GM23338 (cell line): ENCODE data around the gene RAP2A. TPM values are rescaled to one million over a fixed set of nuclear protein-coding genes. Genes with fewer than 3 reads are reported as not detected.

Source experiments
- ATAC-seq: fragments of 200-7000 bp; cut with Tn5 transposase; 3 replicates; pipeline ENCODE4 v1.9.1; 2020
- DNase-seq: peaks from one replicate; pipeline ENCODE4 v3.0.0-alpha.2; 2015; ENCODE audit warnings: low spot score
- H2AFZ ChIP-seq: fragments of 200-600 bp; sonication (generic); 2 replicates; pipeline ENCODE4 v1.8.0; 2016; ENCODE audit warnings: antibody characterized with exemption, mild to moderate bottlenecking, moderate library complexity
- H3F3A ChIP-seq: fragments of 200-600 bp; sonication (generic); replicated peaks from 2 replicates; pipeline ENCODE4 v1.8.0; 2017; ENCODE audit warnings: antibody characterized with exemption, mixed run types, low read depth
- H3K27ac ChIP-seq: fragments of 200-600 bp; sonication (generic); 2 replicates; pipeline ENCODE4 v1.6.1; 2016; ENCODE audit warnings: low read depth
- H3K27me3 ChIP-seq: fragments of 200-600 bp; sonication (generic); 2 replicates; pipeline ENCODE4 v1.8.0; 2016; ENCODE audit warnings: mild to moderate bottlenecking, mixed run types, moderate library complexity; ENCODE audit not compliant: insufficient read depth
- H3K36me3 ChIP-seq: fragments of 200-600 bp; sonication (generic); 2 replicates; pipeline ENCODE4 v1.8.0; 2016; ENCODE audit warnings: mild to moderate bottlenecking; ENCODE audit not compliant: insufficient read depth
- H3K4me1 ChIP-seq: fragments of 200-600 bp; sonication (generic); 2 replicates; pipeline ENCODE4 v1.8.0; 2016; ENCODE audit warnings: mild to moderate bottlenecking, moderate library complexity; ENCODE audit not compliant: insufficient read depth
- H3K4me2 ChIP-seq: fragments of 200-600 bp; sonication (generic); 2 replicates; pipeline ENCODE4 v1.7.1; 2017; ENCODE audit warnings: mixed run types
- H3K4me3 ChIP-seq: fragments of 200-600 bp; sonication (generic); 2 replicates; pipeline ENCODE4 v1.6.1; 2016; ENCODE audit warnings: mixed run types
- H3K79me2 ChIP-seq: fragments of 200-600 bp; sonication (generic); replicated peaks from 2 replicates; pipeline ENCODE4 v1.8.0; 2017; ENCODE audit warnings: mild to moderate bottlenecking; ENCODE audit not compliant: insufficient read depth
- H3K9me2 ChIP-seq: fragments of 200-600 bp; sonication (generic); 2 replicates; pipeline ENCODE4 v1.8.0; 2017; ENCODE audit not compliant: insufficient read depth
- H4K20me1 ChIP-seq: fragments of 200-600 bp; sonication (generic); replicated peaks from 2 replicates; pipeline ENCODE4 v1.8.0; 2017; ENCODE audit warnings: mild to moderate bottlenecking; ENCODE audit not compliant: insufficient read depth
- H3K27ac Mint-ChIP-seq: 2 replicates; pipeline ENCODE4 v1.8.0; 2020; ENCODE audit warnings: inconsistent platforms, mild to moderate bottlenecking, moderate library complexity, mixed read lengths
- H3K27me3 Mint-ChIP-seq: 3 replicates; pipeline ENCODE4 v1.8.0; 2022; ENCODE audit warnings: low read depth, mild to moderate bottlenecking, moderate library complexity, mixed read lengths, inconsistent platforms; ENCODE audit not compliant: insufficient read depth, poor library complexity
- H3K36me3 Mint-ChIP-seq: 3 replicates; pipeline ENCODE4 v1.8.0; 2021; ENCODE audit warnings: low read depth, mild to moderate bottlenecking, inconsistent platforms, moderate library complexity, mixed read lengths
- H3K4me1 Mint-ChIP-seq: 3 replicates; pipeline ENCODE4 v1.8.0; 2020; ENCODE audit warnings: mild to moderate bottlenecking, inconsistent platforms, mixed read lengths
- H3K4me3 Mint-ChIP-seq: 3 replicates; pipeline ENCODE4 v1.8.0; 2021; ENCODE audit warnings: moderate library complexity, mild to moderate bottlenecking, inconsistent platforms, mixed read lengths
- H3K9me3 Mint-ChIP-seq: 3 replicates; pipeline ENCODE4 v1.8.0; 2020; ENCODE audit warnings: moderate library complexity, mild to moderate bottlenecking, inconsistent platforms, mixed read lengths
- CREB1 ChIP-seq: fragments of 250-450 bp; sonication (Bioruptor Pico); IDR thresholded peaks from 2 replicates; pipeline ENCODE4 v1.5.0; 2020; ENCODE audit warnings: low read depth, mild to moderate bottlenecking, moderate library complexity
- CTCF ChIP-seq, 2 experiments: fragments of 200-600 bp in 1 of 2; sonication (generic) in 1 of 2; conservative IDR thresholded peaks; 2 replicates each; pipeline versions ENCODE4 v1.5.1 to v1.6.1; 2016 to 2017; ENCODE audit warnings: antibody characterized with exemption in 2 of 2, low read depth in 2 of 2, mild to moderate bottlenecking in 2 of 2, moderate library complexity in 1 of 2
- ETS1 ChIP-seq: IDR thresholded peaks from 2 replicates; pipeline ENCODE4 v1.6.1; 2016; ENCODE audit warnings: antibody characterized with exemption
- EZH2 ChIP-seq: fragments of 200-600 bp; sonication (generic); IDR thresholded peaks from one replicate; pipeline ENCODE4 v1.8.0; 2017; ENCODE audit warnings: antibody characterized with exemption, mild to moderate bottlenecking, low read depth; ENCODE audit not compliant: unreplicated experiment
- EZH2phosphoT487 ChIP-seq: fragments of 200-600 bp; sonication (generic); IDR thresholded peaks from one replicate; pipeline ENCODE4 v1.8.1; 2018; ENCODE audit warnings: antibody characterized with exemption; ENCODE audit not compliant: unreplicated experiment
- JUNB ChIP-seq: IDR thresholded peaks from one replicate; pipeline ENCODE4 v1.6.1; 2016; ENCODE audit warnings: antibody characterized with exemption; ENCODE audit not compliant: unreplicated experiment
- NANOG ChIP-seq: IDR thresholded peaks from 2 replicates; pipeline ENCODE4 v1.6.1; 2016; ENCODE audit warnings: antibody characterized with exemption, borderline replicate concordance
- POLR2AphosphoS5 ChIP-seq: IDR thresholded peaks from 2 replicates; pipeline ENCODE4 v1.6.1; 2016; ENCODE audit warnings: antibody characterized with exemption, low read depth
- REST ChIP-seq: IDR thresholded peaks from one replicate; pipeline ENCODE4 v1.6.1; 2018; ENCODE audit warnings: antibody characterized with exemption; ENCODE audit not compliant: unreplicated experiment
- STAT1 ChIP-seq: IDR thresholded peaks from one replicate; pipeline ENCODE4 v1.6.1; 2016; ENCODE audit warnings: antibody characterized with exemption; ENCODE audit not compliant: unreplicated experiment
- ZNF114 ChIP-seq: fragments of 250-450 bp; sonication (Bioruptor Pico); IDR thresholded peaks from 2 replicates; pipeline ENCODE4 v1.5.0; 2020; ENCODE audit warnings: mild to moderate bottlenecking, moderate library complexity
- ZNF331 ChIP-seq: fragments of 250-450 bp; sonication (Bioruptor Pico); IDR thresholded peaks from 2 replicates; pipeline ENCODE4 v1.5.0; 2020; ENCODE audit warnings: low read depth, mild to moderate bottlenecking, moderate library complexity
- polyA plus RNA-seq: library from polyadenylated mRNA; unstranded; fragments of >200 nt; fragmentation: Nextera tagmentation; extraction: Ambion mirVana; gene quantifications from 2 replicates; pipeline ENCODE4 v1.2.1, GENCODE V29; 2016
- total RNA-seq: library from RNA; depleted of rRNA; stranded (reverse); fragments of >200 nt; shearing (Covaris generic); gene quantifications from 2 replicates; pipeline ENCODE4 v1.2.3, GENCODE V29; 2014

RAP2A gene
- total and polyA plus RNA-seq, 2 experiments from 2014 or later, result 10.4 to 35.3 TPM

GRCh38 chr13:97385146-97385545 is 48.8 kb upstream of the RAP2A start (continued):
- TF ChIP-seq ETS1 (no peak), CREB1 (CRISPR knock-in tag) (no peak), REST (no peak), ZNF331 (CRISPR knock-in tag) (no peak), ZNF114 (CRISPR knock-in tag) (no peak), STAT1 (no peak), CTCF (conservative IDR thresholded peaks at IDR 0.05; ENCODE audit: low read depth in 2 of 2) (no peak), EZH2phosphoT487 (no peak), EZH2 (no peak), NANOG (no peak), POLR2AphosphoS5 (no peak)

- H2AFZ ChIP-seq, result no peak overlapping the region
- ATAC-seq (no peak), DNase-seq (no peak)
- H4K20me1 ChIP-seq, result no peaks in the 10 kb centered on the region
- no peaks in the 10 kb centered on the region for H3K4me1 ChIP-seq
- H3K27me3 Mint-ChIP-seq, result no peaks in the 10 kb centered on the region
- H3K4me3 Mint-ChIP-seq, result no peak overlapping the region
- H3K36me3 Mint-ChIP-seq, result no peaks in the 10 kb centered on the region
- no peaks in the 10 kb centered on the region for H3F3A ChIP-seq
- no peaks in the 10 kb centered on the region for H3K36me3 ChIP-seq
- TF ChIP-seq ZNF331 (CRISPR knock-in tag), result no peak
- TF ChIP-seq EZH2, result no peak
- no peak for TF ChIP-seq CREB1 (CRISPR knock-in tag)
- no peak for TF ChIP-seq CTCF (conservative IDR thresholded peaks at IDR 0.05; ENCODE audit: low read depth in 2 of 2)
- TF ChIP-seq JUNB, result no peak
- no peak for TF ChIP-seq REST
- TF ChIP-seq POLR2AphosphoS5, result no peak
- no peak for TF ChIP-seq ETS1
- no peaks in the 10 kb centered on the region; the same call in 2 of the 3 replicates for H3K9me3 Mint-ChIP-seq
- H3K9me2 ChIP-seq, result peaks cover 11% of the 10 kb centered on the region
- H3K79me2 ChIP-seq, result no peaks in the 10 kb centered on the region
- H3K4me1 Mint-ChIP-seq, result no peaks in the 10 kb centered on the region
- H3K27ac ChIP-seq, result no peak overlapping the region
- no peak overlapping the region for H3K27ac Mint-ChIP-seq
- no peak overlapping the region for H3K4me2 ChIP-seq
- no peak overlapping the region for H3K4me3 ChIP-seq
- no peaks in the 10 kb centered on the region for H3K27me3 ChIP-seq
Observed at GRCh38 chr13:97385854-97386253, 48.1 kb upstream of the RAP2A start.
